GM19240 (cell line): ENCODE results near the gene TMF1.

ENCODE experiments used
- DNase-seq: peaks from one replicate; pipeline ENCODE4 v3.0.0; 2011; ENCODE audit warnings: low spot score; ENCODE audit not compliant: insufficient read length

TMF1 gene

GRCh38 chr3:69081583-69082262 is 29.6 kb upstream of the TMF1 start:
- DNase-seq: no peak

- no peak for DNase-seq
These were observed 28.2 kb upstream of the TMF1 start, which contains the start of gene UBA3 for GRCh38 chr3:69080233-69080920. UBA3 (minus strand) TSS chr3:69080365; CDS start chr3:69080353, 12 bp downstream.

GRCh38 chr3:69079269-69080159 is 27.4 kb upstream of the TMF1 start:
- no peak for DNase-seq

- no peak for DNase-seq
These were observed 20.8 kb upstream of the TMF1 start for GRCh38 chr3:69072928-69073327.

- DNase-seq: no peak
These were observed 14.0 kb upstream of the TMF1 start for GRCh38 chr3:69066121-69066520.

GRCh38 chr3:69065318-69065964 is 13.3 kb upstream of the TMF1 start:
- no peak for DNase-seq

GRCh38 chr3:69063636-69064035 is 11.5 kb upstream of the TMF1 start:
- no peak for DNase-seq

GRCh38 chr3:69059688-69060087 is 7.6 kb upstream of the TMF1 start:
- no peak for DNase-seq

GRCh38 chr3:69058947-69059224 is 6.8 kb upstream of the TMF1 start:
- DNase-seq: no peak

GRCh38 chr3:69058180-69058946 is 6.2 kb upstream of the TMF1 start:
- no peak for DNase-seq

- no peak for DNase-seq
These were observed 352 bp upstream of the TMF1 start for GRCh38 chr3:69052472-69052898.

GRCh38 chr3:69048990-69049389 is 3.1 kb downstream of the TMF1 start:
- no peak for DNase-seq

- DNase-seq: no peak
These were observed 7.5 kb downstream of the TMF1 start for GRCh38 chr3:69044608-69045007.

GRCh38 chr3:69033470-69033869 is 18.7 kb downstream of the TMF1 start:
- DNase-seq: no peak

GRCh38 chr3:69032737-69033136 is 19.4 kb downstream of the TMF1 start:
- DNase-seq: no peak

- DNase-seq: no peak
These were observed 20.0 kb downstream of the TMF1 start for GRCh38 chr3:69032142-69032541.

- no peak for DNase-seq
These were observed 20.5 kb downstream of the TMF1 start for GRCh38 chr3:69031635-69032034.

GRCh38 chr3:69020857-69021256 is 31.3 kb downstream of the TMF1 start:
- DNase-seq: no peak

- DNase-seq: no peak
These were observed 31.7 kb downstream of the TMF1 start for GRCh38 chr3:69020424-69020823.

GRCh38 chr3:69016901-69017300 is 35.2 kb downstream of the TMF1 start:
- no peak for DNase-seq

GRCh38 chr3:69016102-69016501 is 36.0 kb downstream of the TMF1 start:
- no peak for DNase-seq
